ENCODE measurements around the gene ADCY2.

DNA sequence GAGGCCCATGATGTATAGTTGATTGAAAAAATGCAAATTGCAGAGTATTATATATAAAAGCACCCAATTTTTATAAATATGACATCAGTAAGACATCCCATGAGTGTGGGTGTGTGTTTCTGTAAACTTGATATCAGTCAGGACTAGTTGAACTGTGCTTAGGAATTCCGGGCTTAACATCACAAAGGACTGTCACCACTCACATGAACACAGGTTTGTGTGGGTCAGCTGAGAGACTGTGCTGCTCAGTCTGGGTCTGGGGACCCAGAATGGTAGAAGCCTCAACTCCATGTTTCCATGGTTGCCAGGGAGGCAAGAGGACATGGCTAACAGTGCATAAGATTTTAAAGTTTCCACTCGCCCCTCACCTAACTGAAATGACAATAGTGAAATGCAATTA, 120.3 kb downstream of the ADCY2 start:
- TF ChIP-seq, protein P1, sequence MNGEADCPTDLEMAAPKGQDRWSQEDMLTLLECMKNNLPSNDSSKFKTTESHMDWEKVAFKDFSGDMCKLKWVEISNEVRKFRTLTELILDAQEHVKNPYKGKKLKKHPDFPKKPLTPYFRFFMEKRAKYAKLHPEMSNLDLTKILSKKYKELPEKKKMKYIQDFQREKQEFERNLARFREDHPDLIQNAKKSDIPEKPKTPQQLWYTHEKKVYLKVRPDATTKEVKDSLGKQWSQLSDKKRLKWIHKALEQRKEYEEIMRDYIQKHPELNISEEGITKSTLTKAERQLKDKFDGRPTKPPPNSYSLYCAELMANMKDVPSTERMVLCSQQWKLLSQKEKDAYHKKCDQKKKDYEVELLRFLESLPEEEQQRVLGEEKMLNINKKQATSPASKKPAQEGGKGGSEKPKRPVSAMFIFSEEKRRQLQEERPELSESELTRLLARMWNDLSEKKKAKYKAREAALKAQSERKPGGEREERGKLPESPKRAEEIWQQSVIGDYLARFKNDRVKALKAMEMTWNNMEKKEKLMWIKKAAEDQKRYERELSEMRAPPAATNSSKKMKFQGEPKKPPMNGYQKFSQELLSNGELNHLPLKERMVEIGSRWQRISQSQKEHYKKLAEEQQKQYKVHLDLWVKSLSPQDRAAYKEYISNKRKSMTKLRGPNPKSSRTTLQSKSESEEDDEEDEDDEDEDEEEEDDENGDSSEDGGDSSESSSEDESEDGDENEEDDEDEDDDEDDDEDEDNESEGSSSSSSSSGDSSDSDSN (CRISPR knock-in tag; IDR thresholded peaks at IDR 0.05) = no peak
- TF ChIP-seq, protein P2, sequence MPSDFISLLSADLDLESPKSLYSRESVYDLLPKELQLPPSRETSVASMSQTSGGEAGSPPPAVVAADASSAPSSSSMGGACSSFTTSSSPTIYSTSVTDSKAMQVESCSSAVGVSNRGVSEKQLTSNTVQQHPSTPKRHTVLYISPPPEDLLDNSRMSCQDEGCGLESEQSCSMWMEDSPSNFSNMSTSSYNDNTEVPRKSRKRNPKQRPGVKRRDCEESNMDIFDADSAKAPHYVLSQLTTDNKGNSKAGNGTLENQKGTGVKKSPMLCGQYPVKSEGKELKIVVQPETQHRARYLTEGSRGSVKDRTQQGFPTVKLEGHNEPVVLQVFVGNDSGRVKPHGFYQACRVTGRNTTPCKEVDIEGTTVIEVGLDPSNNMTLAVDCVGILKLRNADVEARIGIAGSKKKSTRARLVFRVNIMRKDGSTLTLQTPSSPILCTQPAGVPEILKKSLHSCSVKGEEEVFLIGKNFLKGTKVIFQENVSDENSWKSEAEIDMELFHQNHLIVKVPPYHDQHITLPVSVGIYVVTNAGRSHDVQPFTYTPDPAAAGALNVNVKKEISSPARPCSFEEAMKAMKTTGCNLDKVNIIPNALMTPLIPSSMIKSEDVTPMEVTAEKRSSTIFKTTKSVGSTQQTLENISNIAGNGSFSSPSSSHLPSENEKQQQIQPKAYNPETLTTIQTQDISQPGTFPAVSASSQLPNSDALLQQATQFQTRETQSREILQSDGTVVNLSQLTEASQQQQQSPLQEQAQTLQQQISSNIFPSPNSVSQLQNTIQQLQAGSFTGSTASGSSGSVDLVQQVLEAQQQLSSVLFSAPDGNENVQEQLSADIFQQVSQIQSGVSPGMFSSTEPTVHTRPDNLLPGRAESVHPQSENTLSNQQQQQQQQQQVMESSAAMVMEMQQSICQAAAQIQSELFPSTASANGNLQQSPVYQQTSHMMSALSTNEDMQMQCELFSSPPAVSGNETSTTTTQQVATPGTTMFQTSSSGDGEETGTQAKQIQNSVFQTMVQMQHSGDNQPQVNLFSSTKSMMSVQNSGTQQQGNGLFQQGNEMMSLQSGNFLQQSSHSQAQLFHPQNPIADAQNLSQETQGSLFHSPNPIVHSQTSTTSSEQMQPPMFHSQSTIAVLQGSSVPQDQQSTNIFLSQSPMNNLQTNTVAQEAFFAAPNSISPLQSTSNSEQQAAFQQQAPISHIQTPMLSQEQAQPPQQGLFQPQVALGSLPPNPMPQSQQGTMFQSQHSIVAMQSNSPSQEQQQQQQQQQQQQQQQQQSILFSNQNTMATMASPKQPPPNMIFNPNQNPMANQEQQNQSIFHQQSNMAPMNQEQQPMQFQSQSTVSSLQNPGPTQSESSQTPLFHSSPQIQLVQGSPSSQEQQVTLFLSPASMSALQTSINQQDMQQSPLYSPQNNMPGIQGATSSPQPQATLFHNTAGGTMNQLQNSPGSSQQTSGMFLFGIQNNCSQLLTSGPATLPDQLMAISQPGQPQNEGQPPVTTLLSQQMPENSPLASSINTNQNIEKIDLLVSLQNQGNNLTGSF (CRISPR knock-in tag; IDR thresholded peaks at IDR 0.05) = no peak
- TF ChIP-seq TOPORS (CRISPR knock-in tag; IDR thresholded peaks at IDR 0.05) = no peak
- TF ChIP-seq, protein P3, sequence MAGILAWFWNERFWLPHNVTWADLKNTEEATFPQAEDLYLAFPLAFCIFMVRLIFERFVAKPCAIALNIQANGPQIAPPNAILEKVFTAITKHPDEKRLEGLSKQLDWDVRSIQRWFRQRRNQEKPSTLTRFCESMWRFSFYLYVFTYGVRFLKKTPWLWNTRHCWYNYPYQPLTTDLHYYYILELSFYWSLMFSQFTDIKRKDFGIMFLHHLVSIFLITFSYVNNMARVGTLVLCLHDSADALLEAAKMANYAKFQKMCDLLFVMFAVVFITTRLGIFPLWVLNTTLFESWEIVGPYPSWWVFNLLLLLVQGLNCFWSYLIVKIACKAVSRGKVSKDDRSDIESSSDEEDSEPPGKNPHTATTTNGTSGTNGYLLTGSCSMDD (CRISPR knock-in tag; IDR thresholded peaks at IDR 0.05) = no peak
- TF ChIP-seq NFE2L2 (IDR thresholded peaks at IDR 0.05; ENCODE audit: low read length) = no peak
- TF ChIP-seq HNRNPL (IDR thresholded peaks at IDR 0.05; ENCODE audit: low read depth, low read length) = no peak
- no peak for TF ChIP-seq POLR2A (IDR thresholded peaks at IDR 0.05; ENCODE audit: insufficient read depth in 1 of 2, low read depth in 2 of 2, low read length in 2 of 2)
- TF ChIP-seq KLF16 (CRISPR knock-in tag; IDR thresholded peaks at IDR 0.05) = no peak
- TF ChIP-seq, protein P4, sequence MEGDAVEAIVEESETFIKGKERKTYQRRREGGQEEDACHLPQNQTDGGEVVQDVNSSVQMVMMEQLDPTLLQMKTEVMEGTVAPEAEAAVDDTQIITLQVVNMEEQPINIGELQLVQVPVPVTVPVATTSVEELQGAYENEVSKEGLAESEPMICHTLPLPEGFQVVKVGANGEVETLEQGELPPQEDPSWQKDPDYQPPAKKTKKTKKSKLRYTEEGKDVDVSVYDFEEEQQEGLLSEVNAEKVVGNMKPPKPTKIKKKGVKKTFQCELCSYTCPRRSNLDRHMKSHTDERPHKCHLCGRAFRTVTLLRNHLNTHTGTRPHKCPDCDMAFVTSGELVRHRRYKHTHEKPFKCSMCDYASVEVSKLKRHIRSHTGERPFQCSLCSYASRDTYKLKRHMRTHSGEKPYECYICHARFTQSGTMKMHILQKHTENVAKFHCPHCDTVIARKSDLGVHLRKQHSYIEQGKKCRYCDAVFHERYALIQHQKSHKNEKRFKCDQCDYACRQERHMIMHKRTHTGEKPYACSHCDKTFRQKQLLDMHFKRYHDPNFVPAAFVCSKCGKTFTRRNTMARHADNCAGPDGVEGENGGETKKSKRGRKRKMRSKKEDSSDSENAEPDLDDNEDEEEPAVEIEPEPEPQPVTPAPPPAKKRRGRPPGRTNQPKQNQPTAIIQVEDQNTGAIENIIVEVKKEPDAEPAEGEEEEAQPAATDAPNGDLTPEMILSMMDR (CRISPR knock-in tag; IDR thresholded peaks at IDR 0.05) = no peak
- TF ChIP-seq ADNP (CRISPR knock-in tag; IDR thresholded peaks at IDR 0.05) = no peak
- no peak for TF ChIP-seq MYC (CRISPR knock-in tag; IDR thresholded peaks at IDR 0.05; ENCODE audit: borderline replicate concordance)
- no peak for TF ChIP-seq POLR2AphosphoS5 (IDR thresholded peaks at IDR 0.05; ENCODE audit: low read depth, low read length)
- TF ChIP-seq TARDBP (CRISPR knock-in tag; IDR thresholded peaks at IDR 0.05) = no peak
